ENCODE data around the gene RAB24. TPM values are rescaled to one million over a fixed set of nuclear protein-coding genes. Genes with fewer than 3 reads are reported as not detected.

Gene RAB24
- total and polyA plus RNA-seq, 2 of the 4 experiments (the other 2 are of a cell fraction): 18.5 to 60.8 TPM

GRCh38 chr5:177339107-177339638, 35.7 kb upstream of the RAB24 start:
- TF ChIP-seq FOS (IDR thresholded peaks at IDR 0.05; ENCODE audit: low read depth, low read length) (no peak), USF2 (IDR thresholded peaks at IDR 0.05; ENCODE audit: low read depth, low read length) (no peak), POLR2A (IDR thresholded peaks at IDR 0.05; ENCODE audit: low read depth, low read length) (no peak), BHLHE40 (IDR thresholded peaks at IDR 0.05; ENCODE audit: low read depth, low read length) (no peak), MAFK (IDR thresholded peaks at IDR 0.05; ENCODE audit: low read depth, low read length) (no peak), CEBPB (IDR thresholded peaks at IDR 0.05; ENCODE audit: low read depth, low read length) (no peak), RCOR1 (IDR thresholded peaks at IDR 0.05; ENCODE audit: insufficient replicate concordance, low read length) (no peak), NFE2L2 (IDR thresholded peaks at IDR 0.05; ENCODE audit: low read depth, low read length) (no peak), CTCF (conservative IDR thresholded peaks at IDR 0.05; ENCODE audit: low read depth, low read length) (no peak), CHD1 (IDR thresholded peaks at IDR 0.05; ENCODE audit: low read depth, low read length) (no peak), MXI1 (IDR thresholded peaks at IDR 0.05; ENCODE audit: borderline replicate concordance, low read depth, low read length) (no peak), SMC3 (IDR thresholded peaks at IDR 0.05; ENCODE audit: low read depth, low read length) (no peak), ELK1 (IDR thresholded peaks at IDR 0.05; ENCODE audit: borderline replicate concordance, low read depth, low read length) (no peak), RAD21 (IDR thresholded peaks at IDR 0.05; ENCODE audit: low read length) (no peak), RFX5 (IDR thresholded peaks at IDR 0.05; ENCODE audit: low read depth, low read length) (no peak), MAZ (IDR thresholded peaks at IDR 0.05; ENCODE audit: borderline replicate concordance, low read depth, low read length) (no peak)
- intact Hi-C loops (cut with micrococcal nuclease): no loop called here
- in situ Hi-C loops (cut with MboI; ENCODE audit: low sequenced_read_pairs): no loop called here
- H3K27ac ChIP-seq (ENCODE audit: insufficient read depth, low read length): no peak overlapping the region
- no peak overlapping the region for H3K23ac ChIP-seq (ENCODE audit: low read depth, low read length)
- H3K27me3 ChIP-seq (ENCODE audit: control insufficient read depth, insufficient read depth, low read length): no peaks in the 10 kb centered on the region
- H3K4me3 ChIP-seq (ENCODE audit: insufficient read depth, low read depth, low read length): no peak overlapping the region
- dilution Hi-C loops (cut with HindIII; ENCODE audit: low sequenced_read_pairs, unreplicated experiment): no loop called here
- no peak overlapping the region for H2BK20ac ChIP-seq (ENCODE audit: low read depth, low read length)
- no peak overlapping the region for H4K5ac ChIP-seq (ENCODE audit: low read depth, low read length)
- H2BK15ac ChIP-seq (ENCODE audit: low read depth, low read length): no peak overlapping the region
- H2BK5ac ChIP-seq (ENCODE audit: low read depth, low read length, poor library complexity, severe bottlenecking): no peak overlapping the region
- no peak overlapping the region for H3K4ac ChIP-seq (ENCODE audit: low read depth, low read length)
- H2AFZ ChIP-seq (replicated peaks; ENCODE audit: low read length, poor library complexity): no peak overlapping the region
- ATAC-seq (ENCODE audit: low read depth) (no peak), DNase-seq (no peak)
- no peak overlapping the region for H2AK9ac ChIP-seq (replicated peaks; ENCODE audit: low read depth, low read length, poor library complexity)
- no peaks in the 10 kb centered on the region for H3K9me3 ChIP-seq (ENCODE audit: control insufficient read depth, insufficient read depth, low read length)
- H3K79me1 ChIP-seq (ENCODE audit: low read depth in 1 of 2, low read length in 2 of 2): peaks cover 21 to 35% of the 10 kb centered on the region in 2 experiments
- H2BK120ac ChIP-seq (ENCODE audit: low read depth, low read length): no peak overlapping the region
- H3K9me1 ChIP-seq (ENCODE audit: insufficient read depth, low read length): peaks cover 8% of the 10 kb centered on the region; the same call in 1 of the 2 replicates
- no peak overlapping the region for H4K8ac ChIP-seq (ENCODE audit: low read depth in 2 of 2, low read length in 2 of 2)
- H3K9ac ChIP-seq (ENCODE audit: low read depth, low read length): no peak overlapping the region
- peaks cover 18% of the 10 kb centered on the region; the same call in 1 of the 2 replicates for H4K20me1 ChIP-seq (ENCODE audit: insufficient read depth, low read length)
- H2AK5ac ChIP-seq (ENCODE audit: low read depth, low read length): no peak overlapping the region
- no peak overlapping the region for H4K91ac ChIP-seq (ENCODE audit: insufficient read depth, low read depth, low read length)
- POLR2A ChIA-PET (ENCODE audit: unreplicated experiment): no interaction called here
- CTCF ChIA-PET: no interaction called here
- no peak overlapping the region for H3K18ac ChIP-seq (ENCODE audit: low read depth, low read length)
- no peak overlapping the region for H3K4me2 ChIP-seq (ENCODE audit: low read depth, low read length)
- BruUV-seq (replicated peaks): no TSS peak
- WGBS, 2 experiments (ENCODE audit: extremely low coverage in 2 of 2, insufficient read length in 1 of 2): 95% methylated on average over 4 of the region's 11 CpGs; no CpG with 5 or more reads in 1 of the 2 experiments
- H3K36me3 ChIP-seq (ENCODE audit: control insufficient read depth, insufficient read depth, low read length): peaks cover 54% of the 10 kb centered on the region
- no peak overlapping the region for H3K56ac ChIP-seq (ENCODE audit: extremely low read depth, insufficient read depth, low read length)
- no peak overlapping the region for H3K14ac ChIP-seq (replicated peaks; ENCODE audit: low read depth, low read length)
- H3K4me1 ChIP-seq (ENCODE audit: control insufficient read depth, insufficient read depth, low read length): no peaks in the 10 kb centered on the region
